GM23338 (cell line): ENCODE data around the gene MELTF. TPM values are rescaled to one million over a fixed set of nuclear protein-coding genes. Genes with fewer than 3 reads are reported as not detected.

Experiments used
- ATAC-seq: fragments of 200-7000 bp; cut with Tn5 transposase; 3 replicates; pipeline ENCODE4 v1.9.1; 2020
- DNase-seq: peaks from one replicate; pipeline ENCODE4 v3.0.0-alpha.2; 2015; ENCODE audit warnings: low spot score
- H2AFZ ChIP-seq: fragments of 200-600 bp; sonication (generic); 2 replicates; pipeline ENCODE4 v1.8.0; 2016; ENCODE audit warnings: antibody characterized with exemption, mild to moderate bottlenecking, moderate library complexity
- H3F3A ChIP-seq: fragments of 200-600 bp; sonication (generic); replicated peaks from 2 replicates; pipeline ENCODE4 v1.8.0; 2017; ENCODE audit warnings: antibody characterized with exemption, mixed run types, low read depth
- H3K27ac ChIP-seq: fragments of 200-600 bp; sonication (generic); 2 replicates; pipeline ENCODE4 v1.6.1; 2016; ENCODE audit warnings: low read depth
- H3K27me3 ChIP-seq: fragments of 200-600 bp; sonication (generic); 2 replicates; pipeline ENCODE4 v1.8.0; 2016; ENCODE audit warnings: mild to moderate bottlenecking, mixed run types, moderate library complexity; ENCODE audit not compliant: insufficient read depth
- H3K36me3 ChIP-seq: fragments of 200-600 bp; sonication (generic); 2 replicates; pipeline ENCODE4 v1.8.0; 2016; ENCODE audit warnings: mild to moderate bottlenecking; ENCODE audit not compliant: insufficient read depth
- H3K4me1 ChIP-seq: fragments of 200-600 bp; sonication (generic); 2 replicates; pipeline ENCODE4 v1.8.0; 2016; ENCODE audit warnings: mild to moderate bottlenecking, moderate library complexity; ENCODE audit not compliant: insufficient read depth
- H3K4me2 ChIP-seq: fragments of 200-600 bp; sonication (generic); 2 replicates; pipeline ENCODE4 v1.7.1; 2017; ENCODE audit warnings: mixed run types
- H3K4me3 ChIP-seq: fragments of 200-600 bp; sonication (generic); 2 replicates; pipeline ENCODE4 v1.6.1; 2016; ENCODE audit warnings: mixed run types
- H3K79me2 ChIP-seq: fragments of 200-600 bp; sonication (generic); replicated peaks from 2 replicates; pipeline ENCODE4 v1.8.0; 2017; ENCODE audit warnings: mild to moderate bottlenecking; ENCODE audit not compliant: insufficient read depth
- H3K9me2 ChIP-seq: fragments of 200-600 bp; sonication (generic); 2 replicates; pipeline ENCODE4 v1.8.0; 2017; ENCODE audit not compliant: insufficient read depth
- H4K20me1 ChIP-seq: fragments of 200-600 bp; sonication (generic); replicated peaks from 2 replicates; pipeline ENCODE4 v1.8.0; 2017; ENCODE audit warnings: mild to moderate bottlenecking; ENCODE audit not compliant: insufficient read depth
- H3K27ac Mint-ChIP-seq: 2 replicates; pipeline ENCODE4 v1.8.0; 2020; ENCODE audit warnings: inconsistent platforms, mild to moderate bottlenecking, moderate library complexity, mixed read lengths
- H3K27me3 Mint-ChIP-seq: 3 replicates; pipeline ENCODE4 v1.8.0; 2022; ENCODE audit warnings: low read depth, mild to moderate bottlenecking, moderate library complexity, mixed read lengths, inconsistent platforms; ENCODE audit not compliant: insufficient read depth, poor library complexity
- H3K36me3 Mint-ChIP-seq: 3 replicates; pipeline ENCODE4 v1.8.0; 2021; ENCODE audit warnings: low read depth, mild to moderate bottlenecking, inconsistent platforms, moderate library complexity, mixed read lengths
- H3K4me1 Mint-ChIP-seq: 3 replicates; pipeline ENCODE4 v1.8.0; 2020; ENCODE audit warnings: mild to moderate bottlenecking, inconsistent platforms, mixed read lengths
- H3K4me3 Mint-ChIP-seq: 3 replicates; pipeline ENCODE4 v1.8.0; 2021; ENCODE audit warnings: moderate library complexity, mild to moderate bottlenecking, inconsistent platforms, mixed read lengths
- H3K9me3 Mint-ChIP-seq: 3 replicates; pipeline ENCODE4 v1.8.0; 2020; ENCODE audit warnings: moderate library complexity, mild to moderate bottlenecking, inconsistent platforms, mixed read lengths
- ETS1 ChIP-seq: IDR thresholded peaks from 2 replicates; pipeline ENCODE4 v1.6.1; 2016; ENCODE audit warnings: antibody characterized with exemption
- EZH2 ChIP-seq: fragments of 200-600 bp; sonication (generic); IDR thresholded peaks from one replicate; pipeline ENCODE4 v1.8.0; 2017; ENCODE audit warnings: antibody characterized with exemption, mild to moderate bottlenecking, low read depth; ENCODE audit not compliant: unreplicated experiment
- POLR2AphosphoS5 ChIP-seq: IDR thresholded peaks from 2 replicates; pipeline ENCODE4 v1.6.1; 2016; ENCODE audit warnings: antibody characterized with exemption, low read depth
- STAT1 ChIP-seq: IDR thresholded peaks from one replicate; pipeline ENCODE4 v1.6.1; 2016; ENCODE audit warnings: antibody characterized with exemption; ENCODE audit not compliant: unreplicated experiment
- ZNF114 ChIP-seq: fragments of 250-450 bp; sonication (Bioruptor Pico); IDR thresholded peaks from 2 replicates; pipeline ENCODE4 v1.5.0; 2020; ENCODE audit warnings: mild to moderate bottlenecking, moderate library complexity
- ZNF331 ChIP-seq: fragments of 250-450 bp; sonication (Bioruptor Pico); IDR thresholded peaks from 2 replicates; pipeline ENCODE4 v1.5.0; 2020; ENCODE audit warnings: low read depth, mild to moderate bottlenecking, moderate library complexity
- polyA plus RNA-seq: library from polyadenylated mRNA; unstranded; fragments of >200 nt; fragmentation: Nextera tagmentation; extraction: Ambion mirVana; gene quantifications from 2 replicates; pipeline ENCODE4 v1.2.1, GENCODE V29; 2016
- total RNA-seq: library from RNA; depleted of rRNA; stranded (reverse); fragments of >200 nt; shearing (Covaris generic); gene quantifications from 2 replicates; pipeline ENCODE4 v1.2.3, GENCODE V29; 2014
- TF ChIP-seq, protein P1 (sequence below): fragments of 250-450 bp; sonication (Bioruptor Pico); IDR thresholded peaks from 2 replicates; pipeline ENCODE4 v1.5.0; 2020; ENCODE audit warnings: mild to moderate bottlenecking, moderate library complexity
- TF ChIP-seq, protein P2 (sequence below), 2 experiments: fragments of 200-600 bp in 1 of 2; sonication (generic) in 1 of 2; conservative IDR thresholded peaks; 2 replicates each; pipeline versions ENCODE4 v1.5.1 to v1.6.1; 2016 to 2017; ENCODE audit warnings: antibody characterized with exemption in 2 of 2, low read depth in 2 of 2, mild to moderate bottlenecking in 2 of 2, moderate library complexity in 1 of 2
- TF ChIP-seq, protein P3 (sequence below): IDR thresholded peaks from one replicate; pipeline ENCODE4 v1.6.1; 2018; ENCODE audit warnings: antibody characterized with exemption; ENCODE audit not compliant: unreplicated experiment

The MELTF gene
- total and polyA plus RNA-seq, 2 experiments from 2014 or later = 1.4 to 5.2 TPM

- TF ChIP-seq, protein P1, sequence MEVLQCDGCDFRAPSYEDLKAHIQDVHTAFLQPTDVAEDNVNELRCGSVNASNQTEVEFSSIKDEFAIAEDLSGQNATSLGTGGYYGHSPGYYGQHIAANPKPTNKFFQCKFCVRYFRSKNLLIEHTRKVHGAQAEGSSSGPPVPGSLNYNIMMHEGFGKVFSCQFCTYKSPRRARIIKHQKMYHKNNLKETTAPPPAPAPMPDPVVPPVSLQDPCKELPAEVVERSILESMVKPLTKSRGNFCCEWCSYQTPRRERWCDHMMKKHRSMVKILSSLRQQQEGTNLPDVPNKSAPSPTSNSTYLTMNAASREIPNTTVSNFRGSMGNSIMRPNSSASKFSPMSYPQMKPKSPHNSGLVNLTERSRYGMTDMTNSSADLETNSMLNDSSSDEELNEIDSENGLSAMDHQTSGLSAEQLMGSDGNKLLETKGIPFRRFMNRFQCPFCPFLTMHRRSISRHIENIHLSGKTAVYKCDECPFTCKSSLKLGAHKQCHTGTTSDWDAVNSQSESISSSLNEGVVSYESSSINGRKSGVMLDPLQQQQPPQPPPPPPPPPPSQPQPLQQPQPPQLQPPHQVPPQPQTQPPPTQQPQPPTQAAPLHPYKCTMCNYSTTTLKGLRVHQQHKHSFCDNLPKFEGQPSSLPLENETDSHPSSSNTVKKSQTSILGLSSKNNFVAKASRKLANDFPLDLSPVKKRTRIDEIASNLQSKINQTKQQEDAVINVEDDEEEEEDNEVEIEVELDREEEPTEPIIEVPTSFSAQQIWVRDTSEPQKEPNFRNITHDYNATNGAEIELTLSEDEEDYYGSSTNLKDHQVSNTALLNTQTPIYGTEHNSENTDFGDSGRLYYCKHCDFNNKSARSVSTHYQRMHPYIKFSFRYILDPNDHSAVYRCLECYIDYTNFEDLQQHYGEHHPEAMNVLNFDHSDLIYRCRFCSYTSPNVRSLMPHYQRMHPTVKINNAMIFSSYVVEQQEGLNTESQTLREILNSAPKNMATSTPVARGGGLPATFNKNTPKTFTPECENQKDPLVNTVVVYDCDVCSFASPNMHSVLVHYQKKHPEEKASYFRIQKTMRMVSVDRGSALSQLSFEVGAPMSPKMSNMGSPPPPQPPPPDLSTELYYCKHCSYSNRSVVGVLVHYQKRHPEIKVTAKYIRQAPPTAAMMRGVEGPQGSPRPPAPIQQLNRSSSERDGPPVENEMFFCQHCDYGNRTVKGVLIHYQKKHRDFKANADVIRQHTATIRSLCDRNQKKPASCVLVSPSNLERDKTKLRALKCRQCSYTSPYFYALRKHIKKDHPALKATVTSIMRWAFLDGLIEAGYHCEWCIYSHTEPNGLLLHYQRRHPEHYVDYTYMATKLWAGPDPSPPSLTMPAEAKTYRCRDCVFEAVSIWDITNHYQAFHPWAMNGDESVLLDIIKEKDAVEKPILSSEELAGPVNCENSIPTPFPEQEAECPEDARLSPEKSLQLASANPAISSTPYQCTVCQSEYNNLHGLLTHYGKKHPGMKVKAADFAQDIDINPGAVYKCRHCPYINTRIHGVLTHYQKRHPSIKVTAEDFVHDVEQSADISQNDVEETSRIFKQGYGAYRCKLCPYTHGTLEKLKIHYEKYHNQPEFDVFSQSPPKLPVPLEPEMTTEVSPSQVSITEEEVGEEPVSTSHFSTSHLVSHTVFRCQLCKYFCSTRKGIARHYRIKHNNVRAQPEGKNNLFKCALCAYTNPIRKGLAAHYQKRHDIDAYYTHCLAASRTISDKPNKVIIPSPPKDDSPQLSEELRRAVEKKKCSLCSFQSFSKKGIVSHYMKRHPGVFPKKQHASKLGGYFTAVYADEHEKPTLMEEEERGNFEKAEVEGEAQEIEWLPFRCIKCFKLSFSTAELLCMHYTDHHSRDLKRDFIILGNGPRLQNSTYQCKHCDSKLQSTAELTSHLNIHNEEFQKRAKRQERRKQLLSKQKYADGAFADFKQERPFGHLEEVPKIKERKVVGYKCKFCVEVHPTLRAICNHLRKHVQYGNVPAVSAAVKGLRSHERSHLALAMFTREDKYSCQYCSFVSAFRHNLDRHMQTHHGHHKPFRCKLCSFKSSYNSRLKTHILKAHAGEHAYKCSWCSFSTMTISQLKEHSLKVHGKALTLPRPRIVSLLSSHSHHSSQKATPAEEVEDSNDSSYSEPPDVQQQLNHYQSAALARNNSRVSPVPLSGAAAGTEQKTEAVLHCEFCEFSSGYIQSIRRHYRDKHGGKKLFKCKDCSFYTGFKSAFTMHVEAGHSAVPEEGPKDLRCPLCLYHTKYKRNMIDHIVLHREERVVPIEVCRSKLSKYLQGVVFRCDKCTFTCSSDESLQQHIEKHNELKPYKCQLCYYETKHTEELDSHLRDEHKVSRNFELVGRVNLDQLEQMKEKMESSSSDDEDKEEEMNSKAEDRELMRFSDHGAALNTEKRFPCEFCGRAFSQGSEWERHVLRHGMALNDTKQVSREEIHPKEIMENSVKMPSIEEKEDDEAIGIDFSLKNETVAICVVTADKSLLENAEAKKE (CRISPR knock-in tag) = no peak
- TF ChIP-seq ZNF114 (no peak), ETS1 (no peak)
- TF ChIP-seq, protein P2, sequence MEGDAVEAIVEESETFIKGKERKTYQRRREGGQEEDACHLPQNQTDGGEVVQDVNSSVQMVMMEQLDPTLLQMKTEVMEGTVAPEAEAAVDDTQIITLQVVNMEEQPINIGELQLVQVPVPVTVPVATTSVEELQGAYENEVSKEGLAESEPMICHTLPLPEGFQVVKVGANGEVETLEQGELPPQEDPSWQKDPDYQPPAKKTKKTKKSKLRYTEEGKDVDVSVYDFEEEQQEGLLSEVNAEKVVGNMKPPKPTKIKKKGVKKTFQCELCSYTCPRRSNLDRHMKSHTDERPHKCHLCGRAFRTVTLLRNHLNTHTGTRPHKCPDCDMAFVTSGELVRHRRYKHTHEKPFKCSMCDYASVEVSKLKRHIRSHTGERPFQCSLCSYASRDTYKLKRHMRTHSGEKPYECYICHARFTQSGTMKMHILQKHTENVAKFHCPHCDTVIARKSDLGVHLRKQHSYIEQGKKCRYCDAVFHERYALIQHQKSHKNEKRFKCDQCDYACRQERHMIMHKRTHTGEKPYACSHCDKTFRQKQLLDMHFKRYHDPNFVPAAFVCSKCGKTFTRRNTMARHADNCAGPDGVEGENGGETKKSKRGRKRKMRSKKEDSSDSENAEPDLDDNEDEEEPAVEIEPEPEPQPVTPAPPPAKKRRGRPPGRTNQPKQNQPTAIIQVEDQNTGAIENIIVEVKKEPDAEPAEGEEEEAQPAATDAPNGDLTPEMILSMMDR (conservative IDR thresholded peaks at IDR 0.05; ENCODE audit: low read depth in 2 of 2) = no peak
Measured at GRCh38 chr3:196975349-196975748, 54.3 kb downstream of the MELTF start (continued).

- H3K4me3 Mint-ChIP-seq = no peak overlapping the region
- Histone ChIP-seq H3K79me2 (no peaks in the 10 kb centered on the region), H3K9me2 (no peaks in the 10 kb centered on the region), H3K4me1 (no peaks in the 10 kb centered on the region), H4K20me1 (no peaks in the 10 kb centered on the region), H3F3A (no peaks in the 10 kb centered on the region), H3K36me3 (no peaks in the 10 kb centered on the region), H3K4me3 (no peak overlapping the region), H2AFZ (no peak overlapping the region), H3K27me3 (peaks cover 26% of the 10 kb centered on the region), H3K27ac (no peak overlapping the region), H3K4me2 (no peak overlapping the region)
- H3K27me3 Mint-ChIP-seq = peaks cover 25% of the 10 kb centered on the region
- no peak overlapping the region for H3K27ac Mint-ChIP-seq
- peaks cover 27% of the 10 kb centered on the region for H3K9me3 Mint-ChIP-seq
- DNase-seq (no peak), ATAC-seq (no peak)
- H3K36me3 Mint-ChIP-seq = peaks cover 8% of the 10 kb centered on the region
- H3K4me1 Mint-ChIP-seq = peaks cover 3% of the 10 kb centered on the region; the same call in 1 of the 3 replicates
- no peak for TF ChIP-seq ETS1
- no peak for TF ChIP-seq POLR2AphosphoS5
- TF ChIP-seq ZNF331 = no peak
- TF ChIP-seq, protein P3, sequence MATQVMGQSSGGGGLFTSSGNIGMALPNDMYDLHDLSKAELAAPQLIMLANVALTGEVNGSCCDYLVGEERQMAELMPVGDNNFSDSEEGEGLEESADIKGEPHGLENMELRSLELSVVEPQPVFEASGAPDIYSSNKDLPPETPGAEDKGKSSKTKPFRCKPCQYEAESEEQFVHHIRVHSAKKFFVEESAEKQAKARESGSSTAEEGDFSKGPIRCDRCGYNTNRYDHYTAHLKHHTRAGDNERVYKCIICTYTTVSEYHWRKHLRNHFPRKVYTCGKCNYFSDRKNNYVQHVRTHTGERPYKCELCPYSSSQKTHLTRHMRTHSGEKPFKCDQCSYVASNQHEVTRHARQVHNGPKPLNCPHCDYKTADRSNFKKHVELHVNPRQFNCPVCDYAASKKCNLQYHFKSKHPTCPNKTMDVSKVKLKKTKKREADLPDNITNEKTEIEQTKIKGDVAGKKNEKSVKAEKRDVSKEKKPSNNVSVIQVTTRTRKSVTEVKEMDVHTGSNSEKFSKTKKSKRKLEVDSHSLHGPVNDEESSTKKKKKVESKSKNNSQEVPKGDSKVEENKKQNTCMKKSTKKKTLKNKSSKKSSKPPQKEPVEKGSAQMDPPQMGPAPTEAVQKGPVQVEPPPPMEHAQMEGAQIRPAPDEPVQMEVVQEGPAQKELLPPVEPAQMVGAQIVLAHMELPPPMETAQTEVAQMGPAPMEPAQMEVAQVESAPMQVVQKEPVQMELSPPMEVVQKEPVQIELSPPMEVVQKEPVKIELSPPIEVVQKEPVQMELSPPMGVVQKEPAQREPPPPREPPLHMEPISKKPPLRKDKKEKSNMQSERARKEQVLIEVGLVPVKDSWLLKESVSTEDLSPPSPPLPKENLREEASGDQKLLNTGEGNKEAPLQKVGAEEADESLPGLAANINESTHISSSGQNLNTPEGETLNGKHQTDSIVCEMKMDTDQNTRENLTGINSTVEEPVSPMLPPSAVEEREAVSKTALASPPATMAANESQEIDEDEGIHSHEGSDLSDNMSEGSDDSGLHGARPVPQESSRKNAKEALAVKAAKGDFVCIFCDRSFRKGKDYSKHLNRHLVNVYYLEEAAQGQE = no peak
- TF ChIP-seq EZH2 = no peak
- no peak for TF ChIP-seq STAT1
Measured at GRCh38 chr3:196974661-196975060, 55.0 kb downstream of the MELTF start.
